GM18907 (cell line): ENCODE measurements around the gene EFEMP2.

Experiments
- ATAC-seq: cut with Tn5 transposase; IDR thresholded peaks from one replicate; pipeline ENCODE4 v1.9.1; 2021; ENCODE audit warnings: mild to moderate bottlenecking, moderate library complexity; ENCODE audit not compliant: unreplicated experiment

The EFEMP2 gene

DNA sequence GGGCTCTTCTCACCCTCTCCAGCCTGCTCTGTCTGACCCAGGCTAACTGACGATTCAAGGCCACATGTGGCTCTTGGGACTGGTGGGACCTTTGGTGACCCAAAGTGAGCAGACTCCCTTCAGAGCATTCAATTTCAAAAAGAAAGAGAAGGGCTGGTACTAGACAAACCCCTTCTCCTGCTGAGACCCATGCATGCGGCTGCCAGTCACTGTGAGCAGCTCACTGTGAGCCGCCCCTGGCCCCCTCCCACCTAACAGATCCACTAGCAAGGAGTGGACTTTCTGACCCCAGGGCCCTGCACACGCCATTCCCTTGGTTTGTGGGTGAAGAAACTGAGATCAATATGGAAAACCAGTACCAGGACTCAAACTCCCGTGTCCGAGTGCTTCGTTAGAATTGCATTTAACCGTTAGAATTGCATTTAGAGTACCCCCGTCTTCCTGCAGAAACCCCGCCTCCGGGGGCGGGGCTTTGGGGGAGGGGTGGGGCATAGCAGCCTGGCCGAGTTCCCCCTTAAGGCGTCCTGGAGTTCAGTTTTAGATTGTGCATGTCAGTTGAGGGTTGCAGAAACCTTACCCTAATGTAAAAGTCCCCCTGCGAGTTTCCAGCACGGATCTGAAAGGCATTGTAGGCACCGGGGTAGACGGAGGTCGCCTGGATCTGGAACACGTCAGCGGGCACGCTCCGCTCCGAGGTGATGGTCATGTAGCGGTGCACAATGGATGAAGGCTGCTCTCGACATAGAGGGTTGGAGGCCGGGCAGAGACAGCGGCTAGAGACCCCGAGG is 5.1 kb downstream of the EFEMP2 start:
- ATAC-seq, result no peak

DNA sequence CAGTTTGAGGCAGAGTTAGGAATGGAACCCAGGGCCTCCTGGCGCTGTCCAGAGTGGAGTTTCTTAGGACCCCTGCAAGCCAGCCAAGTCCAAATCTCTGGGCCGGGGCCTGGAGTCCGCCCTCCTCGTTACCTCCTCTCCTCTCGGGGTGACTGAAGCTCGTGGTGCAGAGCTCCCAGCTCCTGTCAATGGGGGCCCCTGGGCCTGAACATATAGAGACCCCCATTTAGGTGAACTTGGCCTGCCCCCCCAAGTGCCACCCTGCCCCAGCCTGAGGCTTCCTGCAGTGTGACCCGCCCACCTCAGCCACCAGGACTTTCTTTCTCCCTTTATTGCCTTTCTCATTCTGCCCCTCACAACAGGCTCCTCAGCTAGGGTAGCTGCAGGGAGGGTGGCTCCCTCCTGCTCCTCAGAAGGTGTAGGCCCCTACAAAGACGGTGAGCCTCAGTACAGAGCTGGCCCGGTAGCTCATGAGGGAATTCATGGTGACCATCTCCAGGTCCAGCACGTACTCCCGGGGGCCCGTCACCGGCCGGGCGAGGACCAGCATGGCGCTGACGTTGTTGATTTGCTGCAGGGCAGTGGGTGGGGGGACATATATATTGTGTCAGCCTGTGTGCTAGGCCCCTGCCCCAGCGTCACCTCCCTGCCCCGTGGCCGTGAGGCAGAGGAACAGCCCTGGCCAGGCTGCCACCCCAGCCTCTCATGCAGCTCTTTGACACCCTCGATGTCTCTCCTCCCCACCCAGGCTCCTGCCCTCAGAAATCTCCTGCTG is 5.9 kb downstream of the EFEMP2 start:
- ATAC-seq, result no peak

DNA sequence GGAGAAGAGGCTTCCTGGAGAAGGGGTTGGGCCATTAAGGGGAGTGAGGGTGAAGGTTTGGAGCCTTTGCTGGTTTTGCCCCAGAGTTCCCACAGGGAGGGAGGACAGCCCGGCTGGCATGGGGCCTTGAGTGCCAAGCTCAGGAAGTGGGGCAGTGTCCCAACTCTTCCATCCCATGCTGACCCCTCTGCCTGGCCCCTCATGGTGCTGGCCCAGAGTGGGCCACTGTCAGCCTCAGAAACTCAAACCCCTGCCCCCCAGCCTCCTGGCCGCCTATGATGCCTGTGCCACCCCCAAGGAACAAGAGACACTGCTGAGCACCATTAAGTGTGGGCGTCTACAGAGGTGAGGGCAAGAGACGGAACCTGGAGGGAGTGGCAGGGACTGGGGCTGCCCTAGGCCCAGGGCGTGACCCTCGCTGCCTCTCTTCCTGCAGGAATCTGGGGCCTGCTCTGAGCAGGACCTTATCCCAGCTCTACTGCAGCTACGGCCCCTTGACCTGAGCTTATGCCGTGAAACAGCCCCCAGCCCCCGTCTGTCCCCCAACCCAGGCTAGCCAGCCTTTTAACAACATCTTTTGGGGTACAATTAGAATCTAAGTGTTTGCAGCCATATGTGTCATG is 6.9 kb downstream of the EFEMP2 start:
- ATAC-seq, result no peak

DNA sequence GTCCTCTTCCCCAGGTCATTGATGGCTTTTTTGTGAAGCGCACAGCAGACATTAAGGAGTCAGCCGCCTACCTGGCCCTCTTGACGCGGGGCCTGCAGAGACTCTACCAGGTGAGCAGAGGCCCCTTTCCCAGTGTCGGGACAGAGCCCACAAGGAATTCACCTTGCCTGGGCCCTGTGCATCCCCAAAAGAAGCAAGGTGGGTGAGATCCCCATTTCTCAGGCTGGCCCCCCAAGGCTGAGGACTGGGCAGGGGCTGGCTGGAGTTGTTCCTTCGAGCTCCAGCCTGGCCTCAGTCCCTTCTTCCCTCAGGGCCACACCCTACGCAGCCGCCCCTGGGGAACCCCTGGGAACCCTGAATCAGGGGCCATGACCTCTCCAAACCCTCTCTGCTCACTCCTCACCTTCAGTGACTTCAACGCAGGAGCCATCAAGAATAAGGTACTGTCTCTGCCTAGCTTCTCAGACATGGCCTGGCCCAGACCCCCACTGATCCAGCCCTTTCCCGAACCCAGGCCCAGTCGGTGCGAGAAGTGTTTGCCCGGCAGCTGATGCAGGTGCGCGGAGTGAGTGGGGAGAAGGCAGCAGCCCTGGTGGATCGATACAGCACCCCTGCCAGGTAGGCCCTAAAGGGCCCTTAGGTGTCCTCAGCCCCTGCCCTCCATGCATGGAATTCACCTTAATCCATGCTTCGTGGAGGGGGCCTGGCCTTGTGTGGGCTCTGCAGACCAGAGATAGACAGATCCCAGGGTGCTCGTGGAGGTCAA is 7.7 kb downstream of the EFEMP2 start:
- no peak for ATAC-seq

DNA sequence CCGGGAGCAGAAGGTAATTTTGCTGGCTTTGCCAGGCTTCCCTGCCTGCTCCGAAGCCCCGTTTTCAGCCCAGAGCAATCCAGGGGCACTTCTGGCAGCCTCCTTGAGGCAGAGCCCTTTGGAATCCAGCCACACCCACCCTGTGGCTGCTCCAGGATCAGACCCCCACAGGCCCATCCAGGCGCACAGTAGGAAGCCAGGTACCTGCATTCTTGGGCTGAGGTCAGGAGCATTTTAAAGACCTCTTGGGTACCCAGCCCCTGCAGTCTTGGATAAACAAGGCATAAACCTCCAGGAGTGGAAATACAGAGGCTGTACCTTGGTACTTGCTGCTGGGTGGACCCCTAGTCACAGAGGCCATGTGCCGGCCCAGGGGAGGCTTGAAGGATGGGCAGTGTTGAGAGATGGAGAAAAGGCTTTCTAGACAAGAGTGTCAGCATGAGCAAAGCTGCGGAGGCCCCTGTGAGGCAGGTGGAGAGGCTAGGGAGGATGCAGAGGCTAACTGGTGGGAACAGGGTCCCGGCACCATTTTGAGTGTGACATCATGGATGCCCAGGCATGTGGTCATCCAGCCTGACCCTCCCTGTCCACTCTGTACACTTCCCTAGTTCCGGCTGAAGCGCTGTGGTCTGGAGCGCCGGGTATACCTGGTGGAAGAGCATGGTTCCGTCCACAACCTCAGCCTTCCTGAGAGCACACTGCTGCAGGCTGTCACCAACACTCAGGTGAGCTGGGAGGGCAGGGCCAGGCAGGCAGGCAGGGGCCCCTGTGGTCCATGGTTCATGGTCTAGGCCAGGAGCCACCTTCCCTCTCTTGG is 8.5 kb downstream of the EFEMP2 start:
- no peak for ATAC-seq

DNA sequence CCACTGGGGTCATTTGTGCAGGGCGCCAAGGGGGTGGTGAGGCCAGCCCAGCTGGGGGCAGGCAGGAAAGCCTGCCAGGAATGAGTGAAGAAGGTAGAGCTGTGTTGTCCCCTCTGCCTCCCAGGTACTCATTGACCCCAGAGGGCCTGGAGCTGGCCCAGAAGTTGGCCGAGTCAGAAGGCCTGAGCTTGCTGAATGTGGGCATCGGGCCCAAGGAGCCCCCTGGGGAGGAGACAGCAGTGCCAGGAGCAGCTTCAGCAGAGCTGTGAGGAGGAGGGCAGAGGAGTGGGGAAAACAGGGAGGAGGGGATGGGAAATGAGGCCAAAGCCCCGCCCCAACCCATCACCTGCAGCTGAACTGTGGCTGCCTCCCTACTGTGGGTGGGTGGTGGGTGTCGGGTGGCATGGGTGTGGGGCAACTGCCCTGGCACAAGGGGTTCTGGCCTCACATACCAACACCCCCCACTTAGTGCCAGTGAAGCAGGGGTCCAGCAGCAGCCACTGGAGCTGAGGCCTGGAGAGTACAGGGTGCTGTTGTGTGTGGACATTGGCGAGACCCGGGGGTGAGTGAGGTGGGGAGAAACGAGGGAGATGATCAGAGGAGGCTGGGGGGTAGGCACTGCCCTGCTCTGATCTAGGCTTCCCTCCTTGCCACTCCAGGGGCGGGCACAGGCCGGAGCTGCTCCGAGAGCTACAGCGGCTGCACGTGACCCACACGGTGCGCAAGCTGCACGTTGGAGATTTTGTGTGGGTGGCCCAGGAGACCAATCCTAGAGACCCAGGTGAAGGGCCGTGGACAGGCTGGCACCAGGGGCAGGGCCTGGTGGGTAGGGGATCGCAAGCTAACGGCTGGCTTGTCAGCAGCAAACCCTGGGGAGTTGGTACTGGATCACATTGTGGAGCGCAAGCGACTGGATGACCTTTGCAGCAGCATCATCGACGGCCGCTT is 9.4 kb downstream of the EFEMP2 start:
- no peak for ATAC-seq

DNA sequence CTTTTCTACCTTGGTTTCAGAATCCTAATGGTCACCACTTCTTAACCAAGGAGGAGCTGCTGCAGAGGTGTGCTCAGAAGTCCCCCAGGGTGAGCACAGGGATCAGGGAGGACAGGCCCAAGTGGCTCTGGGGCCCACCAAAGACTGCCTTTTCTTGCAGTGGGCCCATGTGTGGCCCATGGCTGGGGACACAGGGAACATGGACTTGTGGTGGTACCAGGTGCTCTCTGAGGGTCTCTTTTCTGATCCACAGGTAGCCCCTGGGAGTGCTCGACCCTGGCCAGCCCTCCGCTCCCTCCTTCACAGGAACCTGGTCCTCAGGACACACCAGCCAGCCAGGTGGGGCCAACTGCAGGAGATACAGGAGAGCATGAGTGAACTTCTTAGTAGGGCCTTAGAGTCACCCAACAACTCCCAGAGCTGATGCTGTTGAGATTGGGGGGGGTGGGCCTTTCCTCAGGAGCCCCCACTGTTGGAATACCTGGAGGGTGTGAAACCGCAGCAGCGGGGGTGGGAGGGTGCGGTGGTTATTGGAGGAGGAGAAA is 10.3 kb downstream of the EFEMP2 start:
- no peak for ATAC-seq

DNA sequence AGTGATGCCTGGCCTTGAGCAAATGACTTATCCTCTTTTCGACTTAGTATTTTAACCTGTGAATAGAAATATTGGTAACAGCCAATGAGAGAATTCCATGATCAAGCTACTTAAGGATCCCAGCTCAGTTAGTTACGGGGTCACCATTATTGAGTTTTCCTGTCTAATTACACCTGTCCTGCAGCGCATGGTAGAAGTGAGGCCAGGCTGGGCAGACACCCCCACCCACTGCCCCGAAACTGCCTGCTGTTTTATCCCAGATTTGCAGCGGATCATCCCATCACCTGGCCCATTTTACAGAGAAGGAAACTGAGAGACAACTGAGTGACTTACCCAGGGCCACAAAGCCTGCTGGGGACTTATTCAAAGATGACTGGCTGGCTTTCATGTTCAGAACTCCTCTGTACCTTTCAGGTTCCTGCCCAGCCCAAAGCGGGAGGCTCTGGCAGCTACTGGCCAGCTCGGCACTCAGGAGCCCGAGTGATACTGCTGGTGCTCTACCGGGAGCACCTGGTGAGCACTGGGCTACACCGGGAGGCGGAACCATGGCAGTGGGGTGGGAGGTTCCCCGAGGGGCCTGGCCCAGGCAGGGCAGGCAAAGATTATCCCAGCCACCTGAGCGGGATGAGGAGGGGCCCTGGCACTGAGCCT is 10.9 kb downstream of the EFEMP2 start:
- ATAC-seq, result no peak

DNA sequence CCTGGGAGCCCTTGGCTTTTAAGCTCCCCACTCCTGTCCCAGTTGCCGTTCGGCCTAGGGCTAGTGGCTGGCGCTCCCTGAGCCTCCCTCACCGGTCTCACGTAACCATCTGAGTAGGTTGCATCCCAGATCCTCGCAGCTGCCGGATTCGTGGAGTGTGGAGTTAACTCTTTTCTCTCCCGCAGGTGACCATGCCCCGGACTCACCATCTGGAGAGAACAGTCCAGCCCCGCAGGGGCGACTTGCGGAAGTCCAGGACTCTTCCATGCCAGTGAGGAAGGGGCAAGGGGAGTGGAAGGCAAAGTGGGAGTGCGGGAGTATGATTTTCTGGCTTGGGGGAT is 11.5 kb downstream of the EFEMP2 start:
- ATAC-seq, result no peak

DNA sequence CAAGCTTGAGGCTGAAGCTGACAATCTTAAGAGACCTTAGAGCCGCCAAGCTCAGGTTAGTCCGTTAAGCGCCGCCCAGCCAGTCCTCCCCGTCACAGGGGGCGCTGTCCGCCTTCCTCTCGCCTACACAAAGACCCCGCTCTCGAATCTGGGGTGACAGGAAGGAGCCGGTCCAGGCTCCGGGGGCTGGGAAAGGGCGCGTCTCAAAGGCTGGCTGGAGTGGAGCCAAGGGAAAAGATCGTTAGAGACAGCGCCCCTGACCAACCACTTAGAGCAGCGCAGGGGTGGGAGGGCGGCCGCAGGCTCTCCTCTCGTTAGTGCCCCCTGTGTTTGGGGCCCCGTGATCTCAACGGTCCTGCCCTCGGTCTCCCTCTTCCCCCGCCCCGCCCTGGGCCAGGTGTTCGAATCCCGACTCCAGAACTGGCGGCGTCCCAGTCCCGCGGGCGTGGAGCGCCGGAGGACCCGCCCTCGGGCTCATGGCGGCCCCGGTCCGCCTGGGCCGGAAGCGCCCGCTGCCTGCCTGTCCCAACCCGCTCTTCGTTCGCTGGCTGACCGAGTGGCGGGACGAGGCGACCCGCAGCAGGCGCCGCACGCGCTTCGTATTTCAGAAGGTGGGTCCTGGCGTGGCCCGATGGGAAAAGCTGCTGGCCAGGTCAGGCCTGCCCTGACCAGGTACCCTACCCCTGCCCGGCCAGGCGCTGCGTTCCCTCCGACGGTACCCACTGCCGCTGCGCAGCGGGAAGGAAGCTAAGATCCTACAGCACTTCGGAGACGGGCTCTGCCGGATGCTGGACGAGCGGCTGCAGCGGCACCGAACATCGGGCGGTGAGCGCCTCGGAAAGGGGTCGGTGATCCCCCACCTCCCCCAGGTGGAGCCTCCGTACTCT is 12.1 kb downstream of the EFEMP2 start, which contains the start of gene MUS81:
Gene MUS81 (plus strand): TSS at position 156 of the 887 bp plus-strand sequence. CDS start 321 bp downstream, at position 477.
- ATAC-seq, result peak; percentile 34

DNA sequence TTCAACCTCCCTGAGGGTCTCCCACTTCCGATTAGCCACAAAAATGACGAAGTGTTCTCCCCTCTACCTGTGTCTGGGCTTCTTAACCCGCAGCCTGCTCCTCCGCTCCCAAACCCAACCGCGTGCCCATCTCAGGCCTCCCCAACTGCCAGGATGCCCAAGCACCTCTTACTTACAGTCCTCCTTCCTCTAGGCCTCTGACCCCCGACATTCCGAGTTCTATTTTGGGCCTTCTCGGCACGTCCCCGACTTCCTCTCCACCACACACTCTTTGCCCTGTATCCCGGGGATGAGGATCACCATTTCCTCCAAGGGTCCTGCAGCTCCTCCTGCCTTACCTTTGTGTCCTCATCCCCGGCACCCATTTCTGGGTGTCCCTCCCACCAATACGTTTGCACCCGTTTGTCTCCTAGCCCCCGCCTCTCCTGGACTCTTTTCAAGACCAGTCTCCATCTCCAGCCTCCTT is 12.8 kb downstream of the EFEMP2 start:
- no peak for ATAC-seq

DNA sequence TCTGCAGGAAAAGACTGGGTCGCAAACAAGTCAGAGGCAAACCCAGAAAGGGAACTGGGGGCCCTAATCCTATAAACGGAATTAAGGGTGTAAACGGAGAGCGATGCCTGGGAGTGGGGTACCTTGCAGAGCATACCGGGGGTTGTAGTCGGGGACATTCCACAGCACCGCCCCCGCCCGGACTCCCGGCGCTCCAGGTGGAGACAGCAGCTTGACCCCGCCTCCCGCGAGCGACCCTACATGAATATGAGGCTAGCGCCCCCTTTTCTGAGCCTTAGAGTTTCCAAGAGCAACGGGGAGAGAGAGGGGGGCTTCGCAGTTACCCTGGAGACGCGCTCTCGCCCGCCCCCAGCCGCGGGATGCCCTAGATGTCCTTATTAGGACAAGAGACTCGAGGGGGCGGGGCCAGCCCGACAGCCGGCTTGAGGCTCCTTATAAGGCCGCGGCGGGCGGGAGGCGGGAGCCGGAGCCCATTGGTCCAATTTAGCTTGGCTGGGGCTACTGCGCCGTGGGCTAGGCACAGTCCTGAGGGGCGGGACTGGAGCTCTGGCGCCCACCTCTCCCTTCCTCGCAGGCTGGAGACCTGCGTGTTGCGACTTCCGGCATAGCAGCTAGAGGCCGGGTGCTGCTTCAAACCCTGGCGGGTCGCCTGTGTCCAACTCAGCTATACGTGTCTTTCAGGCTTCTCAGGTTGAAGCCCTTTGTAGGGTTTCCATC is 13.3 kb downstream of the EFEMP2 start:
- peak; percentile 58 for ATAC-seq

DNA sequence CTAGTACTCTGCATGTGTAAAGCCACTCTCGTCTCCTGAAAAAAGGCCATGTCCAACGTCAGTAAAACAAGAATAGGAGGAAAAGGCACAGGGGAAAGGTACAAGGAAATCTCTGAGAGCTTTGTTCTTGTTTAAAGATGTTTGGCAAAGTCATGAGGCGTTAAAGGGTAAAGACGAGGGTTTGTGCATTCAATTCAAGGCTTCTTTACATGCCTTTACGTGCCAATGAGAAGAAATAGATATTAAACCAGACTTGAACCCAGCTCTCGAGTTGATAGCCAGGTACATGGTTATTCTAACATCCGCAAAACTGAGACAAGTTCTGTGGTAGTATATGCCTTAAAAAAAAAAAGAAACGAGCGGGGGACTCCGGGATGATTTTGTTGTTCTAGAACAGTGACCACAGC is 13.9 kb downstream of the EFEMP2 start:
- no peak for ATAC-seq

DNA sequence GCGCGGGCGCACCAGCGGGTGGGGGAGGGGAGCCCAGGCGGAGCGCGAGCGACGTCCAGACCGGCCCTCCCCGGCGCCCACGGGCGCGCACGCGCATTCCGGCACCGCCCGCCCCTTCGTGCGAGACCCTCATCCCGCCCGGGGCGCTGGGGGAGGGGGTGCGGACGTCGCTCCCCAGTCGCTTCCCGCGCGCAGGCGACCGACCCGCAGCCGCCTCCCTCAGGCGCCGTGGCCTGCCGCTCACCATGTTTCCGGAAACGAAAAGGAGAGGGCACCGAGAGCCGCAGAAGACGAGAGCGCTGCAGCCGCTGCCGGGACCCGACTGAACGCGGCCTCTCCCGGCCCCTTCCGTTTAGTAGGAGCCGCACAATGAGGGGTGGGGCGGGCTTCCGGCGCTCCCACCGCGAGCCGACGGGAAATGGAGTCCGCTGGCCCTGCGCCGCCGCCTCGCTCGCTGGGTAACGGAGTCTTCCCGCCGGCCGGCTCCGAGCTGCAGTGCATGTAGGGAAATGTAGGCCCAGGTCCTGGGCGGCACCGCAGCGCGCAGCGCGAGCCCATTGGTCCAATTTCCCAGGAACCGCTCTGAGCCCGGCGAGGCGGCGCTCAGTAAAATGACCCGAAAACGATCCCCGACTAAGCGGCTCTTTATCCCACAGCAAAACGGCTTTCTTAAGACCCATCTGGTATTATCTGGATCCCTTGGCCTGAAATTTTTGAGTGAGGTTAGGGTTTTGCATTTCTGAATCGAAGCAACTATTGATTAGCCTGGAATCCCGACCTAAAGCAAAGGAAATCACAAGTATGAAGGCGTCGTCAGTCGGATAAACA is 14.5 kb downstream of the EFEMP2 start, which contains the start of gene CFL1:
Gene CFL1 (minus strand): TSS at position 328 of the 828 bp plus-strand sequence. CDS start 81 bp downstream, at position 247.
- peak; percentile 48 for ATAC-seq

DNA sequence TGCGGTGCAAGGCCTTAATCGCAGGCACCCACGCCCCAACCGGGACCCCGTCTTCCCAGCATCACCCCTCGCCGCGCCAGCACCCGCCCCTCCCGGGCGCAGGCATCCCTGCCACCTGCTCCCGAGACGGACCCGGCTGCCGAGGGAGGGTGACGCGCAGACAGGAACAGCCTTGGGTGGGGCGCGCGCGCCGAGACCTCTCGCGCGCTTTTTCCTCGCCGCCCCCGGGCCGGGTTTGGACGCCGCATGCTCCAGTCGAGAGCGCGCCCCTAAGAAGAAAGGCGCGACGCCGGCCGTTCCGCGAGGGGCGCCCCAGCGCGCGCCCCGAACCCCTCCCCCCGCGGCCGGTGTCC is 15.1 kb downstream of the EFEMP2 start:
- ATAC-seq, result peak; percentile 7
